ENCODE measurements around the gene ACTA2.
"Not testable (repeated sequence)": the region's sequence is repeated elsewhere in the genome, so short reads cannot be mapped to it uniquely, and the experiment has no call there.

Gene ACTA2

DNA sequence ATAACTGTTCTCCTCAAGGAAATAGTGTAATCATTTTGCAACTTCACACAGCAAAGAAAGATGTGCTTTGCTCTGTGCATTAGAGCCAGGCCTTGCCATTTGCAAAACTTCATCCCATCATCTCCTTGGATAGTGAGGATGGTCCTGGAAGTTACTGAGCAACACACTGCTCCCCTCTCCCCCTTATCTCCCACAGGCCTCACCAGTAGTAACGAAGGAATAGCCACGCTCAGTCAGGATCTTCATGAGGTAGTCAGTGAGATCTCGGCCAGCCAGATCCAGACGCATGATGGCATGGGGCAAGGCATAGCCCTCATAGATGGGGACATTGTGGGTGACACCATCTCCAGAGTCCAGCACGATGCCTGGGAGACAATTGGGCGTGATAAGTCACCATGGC lies 11.5 kb downstream of the ACTA2 start:
- Histone ChIP-seq H3K9me3 (ENCODE audit: control insufficient read depth in 5 of 5, low read length in 5 of 5) (no peaks in the 10 kb centered on the region), H3K9ac (ENCODE audit: low read length in 5 of 5) (no peak overlapping the region), H3K4me3 (ENCODE audit: low read depth in 1 of 5, low read length in 5 of 5) (no peak overlapping the region), H3K27me3 (ENCODE audit: control insufficient read depth in 5 of 5, insufficient read depth in 4 of 5, low read length in 5 of 5) (no peaks in the 10 kb centered on the region), H3K27ac (ENCODE audit: low read depth, low read length) (no peak overlapping the region), H3K4me1 (ENCODE audit: control insufficient read depth in 5 of 5, insufficient read depth in 5 of 5, low read length in 5 of 5) (no peaks in the 10 kb centered on the region), H3K36me3 (ENCODE audit: control insufficient read depth in 5 of 5, insufficient read depth in 5 of 5, low read length in 5 of 5) (peaks cover 3 to 54% (median 32%) of the 10 kb centered on the region in 5 donors)

DNA sequence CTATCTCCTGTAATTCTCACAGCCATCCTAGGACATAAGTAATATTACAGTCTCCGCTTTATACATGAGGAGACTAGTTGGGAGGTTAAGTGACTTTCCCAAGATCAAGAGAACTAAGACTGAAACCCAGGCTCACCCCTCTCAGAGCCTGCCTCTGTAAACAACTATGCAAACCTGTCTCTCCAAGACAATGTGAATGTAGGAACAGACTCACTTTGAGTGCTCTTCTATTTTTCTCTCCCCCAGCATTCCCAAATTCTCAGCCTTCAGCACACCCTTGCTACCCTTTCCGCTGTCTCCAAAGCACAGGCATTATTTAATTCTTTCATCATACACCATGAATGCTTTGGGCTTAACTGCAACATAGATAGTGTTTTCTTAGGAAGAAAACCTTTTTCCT lies 13.6 kb downstream of the ACTA2 start:
- Histone ChIP-seq H3K27ac (ENCODE audit: low read depth, low read length) (no peak overlapping the region), H3K4me1 (ENCODE audit: control insufficient read depth in 5 of 5, insufficient read depth in 5 of 5, low read length in 5 of 5) (peaks cover 2 to 9% (median 6%) of the 10 kb centered on the region in 5 donors), H3K9me3 (ENCODE audit: control insufficient read depth in 5 of 5, low read length in 5 of 5) (no peaks in the 10 kb centered on the region), H3K4me3 (ENCODE audit: low read depth in 1 of 5, low read length in 5 of 5) (no peak overlapping the region), H3K36me3 (ENCODE audit: control insufficient read depth in 5 of 5, insufficient read depth in 5 of 5, low read length in 5 of 5) (peaks cover 3 to 53% (median 32%) of the 10 kb centered on the region in 5 donors), H3K9ac (ENCODE audit: low read length in 5 of 5) (no peak overlapping the region), H3K27me3 (ENCODE audit: control insufficient read depth in 5 of 5, insufficient read depth in 4 of 5, low read length in 5 of 5) (no peaks in the 10 kb centered on the region)

GRCh38 chr10:88938039-88938438 lies 14.5 kb downstream of the ACTA2 start:
- Histone ChIP-seq H3K9me3 (ENCODE audit: control insufficient read depth in 5 of 5, low read length in 5 of 5) (no peaks in the 10 kb centered on the region), H3K4me1 (ENCODE audit: control insufficient read depth in 5 of 5, insufficient read depth in 5 of 5, low read length in 5 of 5) (peaks cover 2 to 9% (median 6%) of the 10 kb centered on the region in 5 donors), H3K36me3 (ENCODE audit: control insufficient read depth in 5 of 5, insufficient read depth in 5 of 5, low read length in 5 of 5) (peaks cover 3 to 50% (median 32%) of the 10 kb centered on the region in 5 donors), H3K27me3 (ENCODE audit: control insufficient read depth in 5 of 5, insufficient read depth in 4 of 5, low read length in 5 of 5) (no peaks in the 10 kb centered on the region), H3K27ac (ENCODE audit: low read depth, low read length) (no peak overlapping the region), H3K9ac (ENCODE audit: low read length in 5 of 5) (no peak overlapping the region), H3K4me3 (ENCODE audit: low read depth in 1 of 5, low read length in 5 of 5) (no peak overlapping the region)

GRCh38 chr10:88936656-88937055 lies 15.9 kb downstream of the ACTA2 start:
- peaks cover 3 to 46% (median 28%) of the 10 kb centered on the region in 5 donors for H3K36me3 ChIP-seq (ENCODE audit: control insufficient read depth in 5 of 5, insufficient read depth in 5 of 5, low read length in 5 of 5)
- H3K27me3 ChIP-seq (ENCODE audit: control insufficient read depth in 5 of 5, insufficient read depth in 4 of 5, low read length in 5 of 5): no peaks in the 10 kb centered on the region
- no peak overlapping the region for H3K27ac ChIP-seq (ENCODE audit: low read depth, low read length)
- H3K4me3 ChIP-seq (ENCODE audit: low read depth in 1 of 5, low read length in 5 of 5): no peak overlapping the region
- H3K4me1 ChIP-seq (ENCODE audit: control insufficient read depth in 5 of 5, insufficient read depth in 5 of 5, low read length in 5 of 5): peaks cover 2 to 17% (median 14%) of the 10 kb centered on the region in 5 donors
- no peaks in the 10 kb centered on the region for H3K9me3 ChIP-seq (ENCODE audit: control insufficient read depth in 5 of 5, low read length in 5 of 5)
- H3K9ac ChIP-seq (ENCODE audit: low read length in 5 of 5): no peak overlapping the region

- Histone ChIP-seq H3K9me3 (ENCODE audit: control insufficient read depth in 5 of 5, low read length in 5 of 5) (no peaks in the 10 kb centered on the region), H3K4me1 (ENCODE audit: control insufficient read depth in 5 of 5, insufficient read depth in 5 of 5, low read length in 5 of 5) (peaks cover 2 to 23% (median 20%) of the 10 kb centered on the region in 5 donors), H3K36me3 (ENCODE audit: control insufficient read depth in 5 of 5, insufficient read depth in 5 of 5, low read length in 5 of 5) (peaks cover 3 to 32% (median 16%) of the 10 kb centered on the region in 5 donors), H3K9ac (ENCODE audit: low read length in 5 of 5) (peak overlapping the region in 1 of 5 donors; percentile 11), H3K4me3 (ENCODE audit: low read depth in 1 of 5, low read length in 5 of 5) (peak overlapping the region in 1 of 5 donors; percentile 25), H3K27me3 (ENCODE audit: control insufficient read depth in 5 of 5, insufficient read depth in 4 of 5, low read length in 5 of 5) (no peaks in the 10 kb centered on the region), H3K27ac (ENCODE audit: low read depth, low read length) (peak overlapping the region; percentile 42)
These were observed 17.5 kb downstream of the ACTA2 start for GRCh38 chr10:88934900-88935672.

GRCh38 chr10:88933564-88933963 lies 19.0 kb downstream of the ACTA2 start:
- Histone ChIP-seq H3K4me1 (ENCODE audit: control insufficient read depth in 5 of 5, insufficient read depth in 5 of 5, low read length in 5 of 5) (peaks cover 2 to 29% (median 21%) of the 10 kb centered on the region in 5 donors), H3K36me3 (ENCODE audit: control insufficient read depth in 5 of 5, insufficient read depth in 5 of 5, low read length in 5 of 5) (peaks cover 0 to 18% (median 14%) of the 10 kb centered on the region in 5 donors), H3K4me3 (ENCODE audit: low read depth in 1 of 5, low read length in 5 of 5) (no peak overlapping the region), H3K27me3 (ENCODE audit: control insufficient read depth in 5 of 5, insufficient read depth in 4 of 5, low read length in 5 of 5) (no peaks in the 10 kb centered on the region), H3K9me3 (ENCODE audit: control insufficient read depth in 5 of 5, low read length in 5 of 5) (no peaks in the 10 kb centered on the region), H3K27ac (ENCODE audit: low read depth, low read length) (no peak overlapping the region), H3K9ac (ENCODE audit: low read length in 5 of 5) (no peak overlapping the region)

DNA sequence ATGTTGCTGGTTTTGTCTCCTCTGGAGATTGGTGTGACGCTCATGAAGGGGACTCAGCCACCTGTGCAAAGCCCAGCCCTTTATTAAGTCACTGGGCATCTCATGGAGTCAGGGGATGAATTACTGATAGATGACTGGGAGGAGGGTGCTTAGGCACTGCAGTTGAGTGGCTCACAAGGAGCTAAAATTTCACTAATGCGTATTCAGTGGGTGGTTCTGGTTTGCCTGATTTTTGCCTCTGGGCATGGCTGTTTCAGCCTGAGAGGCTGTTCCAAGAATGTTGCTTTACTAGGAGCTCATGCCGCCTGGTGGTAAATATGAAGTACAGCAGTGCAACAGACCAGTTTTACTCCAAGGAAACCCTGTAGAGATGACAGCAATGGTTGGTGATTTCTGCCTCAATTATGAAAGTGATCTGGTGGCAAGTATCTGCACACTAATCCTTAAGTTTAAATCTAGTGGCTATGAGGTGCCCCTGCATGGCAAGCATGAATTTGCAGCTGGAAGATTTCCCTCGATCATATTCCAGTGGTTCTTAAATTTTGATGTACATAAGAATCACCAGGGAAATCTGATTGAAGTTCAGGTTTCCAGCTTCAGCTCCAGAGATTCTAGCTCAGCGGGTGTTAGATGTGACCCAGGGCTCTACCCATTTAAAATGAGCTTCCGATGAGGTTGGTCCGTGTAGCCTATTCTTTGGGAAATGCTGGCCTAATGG lies 19.9 kb downstream of the ACTA2 start:
- peak overlapping the region; percentile 48 for H3K27ac ChIP-seq (ENCODE audit: low read depth, low read length)

DNA sequence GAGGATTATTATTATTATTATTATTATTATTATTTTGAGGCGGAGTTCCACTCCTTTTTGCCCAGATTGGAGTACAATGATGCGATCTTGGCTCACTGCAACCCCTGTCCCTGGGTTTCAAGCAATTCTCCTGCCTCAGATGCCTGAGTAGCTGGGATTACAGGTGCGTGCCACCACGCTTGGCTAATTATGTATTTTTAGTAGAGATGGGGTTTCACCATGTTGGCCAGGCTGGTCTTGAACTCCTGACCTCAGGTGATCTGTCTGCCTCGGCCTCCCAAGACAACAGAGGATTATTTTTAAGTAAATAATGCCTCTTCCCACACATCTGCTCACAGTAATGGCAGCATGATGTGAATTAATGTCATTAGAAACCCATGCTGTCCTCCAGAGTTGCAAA lies 20.5 kb downstream of the ACTA2 start:
- Histone ChIP-seq H3K4me1 (ENCODE audit: control insufficient read depth in 5 of 5, insufficient read depth in 5 of 5, low read length in 5 of 5) (peaks cover 5 to 41% (median 34%) of the 10 kb centered on the region in 5 donors), H3K27ac (ENCODE audit: low read depth, low read length) (peak overlapping the region; percentile 48)
- not testable (repeated sequence) for H3K9ac ChIP-seq (ENCODE audit: low read length in 5 of 5); H3K36me3 ChIP-seq (ENCODE audit: control insufficient read depth in 5 of 5, insufficient read depth in 5 of 5, low read length in 5 of 5); H3K9me3 ChIP-seq (ENCODE audit: control insufficient read depth in 5 of 5, low read length in 5 of 5); H3K4me3 ChIP-seq (ENCODE audit: low read depth in 1 of 5, low read length in 5 of 5); H3K27me3 ChIP-seq (ENCODE audit: control insufficient read depth in 5 of 5, insufficient read depth in 4 of 5, low read length in 5 of 5)

More for the DNA sequence above, 19.9 kb downstream of the ACTA2 start:
- no peaks in the 10 kb centered on the region for H3K27me3 ChIP-seq (ENCODE audit: control insufficient read depth in 5 of 5, insufficient read depth in 4 of 5, low read length in 5 of 5)
- no peaks in the 10 kb centered on the region for H3K9me3 ChIP-seq (ENCODE audit: control insufficient read depth in 5 of 5, low read length in 5 of 5)
- no peak overlapping the region for H3K9ac ChIP-seq (ENCODE audit: low read length in 5 of 5)
- peaks cover 0 to 10% (median 7%) of the 10 kb centered on the region in 5 donors for H3K36me3 ChIP-seq (ENCODE audit: control insufficient read depth in 5 of 5, insufficient read depth in 5 of 5, low read length in 5 of 5)
- peaks cover 2 to 35% (median 27%) of the 10 kb centered on the region in 5 donors for H3K4me1 ChIP-seq (ENCODE audit: control insufficient read depth in 5 of 5, insufficient read depth in 5 of 5, low read length in 5 of 5)
- peak overlapping the region in 1 of 5 donors; percentile 31 for H3K4me3 ChIP-seq (ENCODE audit: low read depth in 1 of 5, low read length in 5 of 5)

GRCh38 chr10:88931548-88931947 lies 21.0 kb downstream of the ACTA2 start:
- H3K36me3 ChIP-seq (ENCODE audit: control insufficient read depth in 5 of 5, insufficient read depth in 5 of 5, low read length in 5 of 5): peaks cover 0 to under 1% (median 0%) of the 10 kb centered on the region in 5 donors
- H3K9me3 ChIP-seq (ENCODE audit: control insufficient read depth in 5 of 5, low read length in 5 of 5): no peaks in the 10 kb centered on the region
- H3K27ac ChIP-seq (ENCODE audit: low read depth, low read length): peak overlapping the region; percentile 46
- no peak overlapping the region for H3K4me3 ChIP-seq (ENCODE audit: low read depth in 1 of 5, low read length in 5 of 5)
- no peaks in the 10 kb centered on the region for H3K27me3 ChIP-seq (ENCODE audit: control insufficient read depth in 5 of 5, insufficient read depth in 4 of 5, low read length in 5 of 5)
- peaks cover 8 to 46% (median 38%) of the 10 kb centered on the region in 5 donors for H3K4me1 ChIP-seq (ENCODE audit: control insufficient read depth in 5 of 5, insufficient read depth in 5 of 5, low read length in 5 of 5)
- no peak overlapping the region for H3K9ac ChIP-seq (ENCODE audit: low read length in 5 of 5)

DNA sequence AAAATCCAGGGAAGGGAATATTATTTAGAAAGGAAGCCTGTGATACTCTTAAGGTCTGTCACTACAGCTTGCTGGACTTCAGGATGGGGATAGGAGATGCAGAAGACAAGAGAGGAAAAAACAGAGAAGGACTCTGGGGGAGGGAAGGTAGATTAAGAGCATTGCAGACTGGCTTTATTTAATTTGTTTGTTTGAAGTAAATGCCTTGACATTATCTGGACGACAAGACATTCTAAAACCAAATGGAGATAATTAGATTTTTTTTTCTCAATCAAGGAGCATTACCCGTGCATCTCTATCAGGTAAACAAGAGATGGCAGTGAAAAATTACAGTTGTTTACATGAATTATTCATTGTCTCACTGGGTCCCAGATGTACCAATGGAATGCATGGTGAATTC lies 24.3 kb downstream of the ACTA2 start:
- Histone ChIP-seq H3K27ac (ENCODE audit: low read depth, low read length) (peak overlapping the region; percentile 42), H3K27me3 (ENCODE audit: control insufficient read depth in 5 of 5, insufficient read depth in 4 of 5, low read length in 5 of 5) (no peaks in the 10 kb centered on the region), H3K4me1 (ENCODE audit: control insufficient read depth in 5 of 5, insufficient read depth in 5 of 5, low read length in 5 of 5) (peaks cover 12 to 49% (median 43%) of the 10 kb centered on the region in 5 donors), H3K9me3 (ENCODE audit: control insufficient read depth in 5 of 5, low read length in 5 of 5) (no peaks in the 10 kb centered on the region), H3K9ac (ENCODE audit: low read length in 5 of 5) (no peak overlapping the region), H3K4me3 (ENCODE audit: low read depth in 1 of 5, low read length in 5 of 5) (no peak overlapping the region), H3K36me3 (ENCODE audit: control insufficient read depth in 5 of 5, insufficient read depth in 5 of 5, low read length in 5 of 5) (peaks cover 0 to 7% (median 0%) of the 10 kb centered on the region in 5 donors)
